Activated T-cell treated with anti-CD3 and anti-CD28 coated beads, Interleukin-2, amount 50 U/mL, for 24 hours (primary cell): Measurements from ENCODE around the gene FBXO10.
"Not testable (repeated sequence)": the region's sequence is repeated elsewhere in the genome, so short reads cannot be mapped to it uniquely, and the experiment has no call there.

Experiments
- DNase-seq: peaks from one replicate; pipeline ENCODE4 v3.0.0-alpha.2; 2020
- H3K27ac Mint-ChIP-seq: 2 replicates; pipeline ENCODE4 v1.8.0; 2020; ENCODE audit warnings: mild to moderate bottlenecking, mixed read lengths
- H3K27me3 Mint-ChIP-seq: 2 replicates; pipeline ENCODE4 v1.8.0; 2020; ENCODE audit warnings: mixed read lengths
- H3K36me3 Mint-ChIP-seq: 2 replicates; pipeline ENCODE4 v1.8.0; 2020; ENCODE audit warnings: low read depth, mixed read lengths
- H3K4me1 Mint-ChIP-seq: 2 replicates; pipeline ENCODE4 v1.8.0; 2020; ENCODE audit warnings: low read depth, mixed read lengths
- H3K4me3 Mint-ChIP-seq: 2 replicates; pipeline ENCODE4 v1.8.0; 2020; ENCODE audit warnings: mild to moderate bottlenecking, moderate library complexity, mixed read lengths
- H3K9me3 Mint-ChIP-seq: 2 replicates; pipeline ENCODE4 v1.8.0; 2020; ENCODE audit warnings: mixed read lengths

FBXO10 gene

DNA sequence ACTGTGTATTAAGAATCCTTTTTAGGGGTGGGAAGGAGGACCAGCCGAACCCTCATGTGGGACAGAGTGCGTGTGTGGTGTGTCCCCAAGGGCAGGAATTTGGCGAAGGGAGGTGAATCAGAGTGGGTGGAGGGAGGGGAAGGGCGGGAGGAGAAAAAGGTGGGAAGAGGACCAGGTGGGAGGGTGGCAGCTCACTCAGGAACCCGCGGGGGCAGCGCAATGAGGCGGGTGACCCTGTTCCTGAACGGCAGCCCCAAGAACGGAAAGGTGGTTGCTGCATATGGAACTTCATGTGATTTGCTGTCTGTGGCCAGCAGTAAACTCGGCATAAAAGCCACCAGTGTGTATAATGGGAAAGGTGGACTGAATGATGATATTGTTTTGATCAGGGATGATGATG, 99.2 kb downstream of the FBXO10 start:
- Mint-ChIP-seq H3K4me1 (peaks cover 9% of the 10 kb centered on the region), H3K27ac (no peak overlapping the region), H3K36me3 (no peaks in the 10 kb centered on the region), H3K27me3 (peaks cover 30% of the 10 kb centered on the region), H3K4me3 (no peak overlapping the region), H3K9me3 (peaks cover 5% of the 10 kb centered on the region)
- no peak for DNase-seq

DNA sequence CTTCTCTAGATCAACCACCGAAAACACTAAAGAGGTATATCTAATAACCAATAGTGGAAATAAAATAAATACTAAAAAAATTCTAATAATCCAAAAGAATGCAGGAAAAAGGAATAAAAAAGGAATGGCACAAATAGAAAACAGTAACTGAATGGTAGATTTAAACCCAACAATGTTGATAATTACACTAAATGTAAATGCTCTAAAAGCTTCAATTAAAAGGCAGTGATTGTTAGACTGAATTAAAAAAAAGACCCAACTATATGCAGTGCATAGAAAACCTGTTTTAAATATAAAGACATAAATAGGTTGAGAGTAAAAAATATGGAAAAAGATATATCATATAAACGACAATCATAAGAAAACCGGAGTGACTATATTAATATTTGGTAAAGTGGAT, 101.7 kb downstream of the FBXO10 start:
- Mint-ChIP-seq H3K4me3 (no peak overlapping the region), H3K27ac (no peak overlapping the region), H3K4me1 (peaks cover 13% of the 10 kb centered on the region), H3K36me3 (no peaks in the 10 kb centered on the region), H3K27me3 (peaks cover 17% of the 10 kb centered on the region), H3K9me3 (peaks cover 5% of the 10 kb centered on the region)
- no peak for DNase-seq

DNA sequence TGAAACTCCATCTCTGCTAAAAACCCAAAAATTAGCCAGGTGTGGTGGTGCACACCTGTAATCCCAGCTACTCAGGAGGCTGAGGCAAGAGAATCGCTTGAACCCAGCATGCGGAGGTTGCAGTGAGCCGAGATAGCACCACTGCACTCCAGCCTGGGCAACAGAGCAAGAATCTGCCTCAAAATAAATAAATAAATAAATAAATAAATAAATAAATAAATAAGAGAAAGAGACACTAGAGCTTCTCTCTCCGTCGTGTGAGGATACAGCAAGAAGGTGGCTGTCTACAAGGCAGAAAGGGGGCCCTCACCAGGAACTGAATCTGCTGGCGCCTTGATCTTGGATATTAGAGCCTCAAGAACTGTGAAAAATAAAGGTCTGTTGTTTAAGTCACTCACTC, 102.2 kb downstream of the FBXO10 start:
- H3K4me1 Mint-ChIP-seq: peaks cover 13% of the 10 kb centered on the region
- H3K27ac Mint-ChIP-seq: not testable (repeated sequence)

DNA sequence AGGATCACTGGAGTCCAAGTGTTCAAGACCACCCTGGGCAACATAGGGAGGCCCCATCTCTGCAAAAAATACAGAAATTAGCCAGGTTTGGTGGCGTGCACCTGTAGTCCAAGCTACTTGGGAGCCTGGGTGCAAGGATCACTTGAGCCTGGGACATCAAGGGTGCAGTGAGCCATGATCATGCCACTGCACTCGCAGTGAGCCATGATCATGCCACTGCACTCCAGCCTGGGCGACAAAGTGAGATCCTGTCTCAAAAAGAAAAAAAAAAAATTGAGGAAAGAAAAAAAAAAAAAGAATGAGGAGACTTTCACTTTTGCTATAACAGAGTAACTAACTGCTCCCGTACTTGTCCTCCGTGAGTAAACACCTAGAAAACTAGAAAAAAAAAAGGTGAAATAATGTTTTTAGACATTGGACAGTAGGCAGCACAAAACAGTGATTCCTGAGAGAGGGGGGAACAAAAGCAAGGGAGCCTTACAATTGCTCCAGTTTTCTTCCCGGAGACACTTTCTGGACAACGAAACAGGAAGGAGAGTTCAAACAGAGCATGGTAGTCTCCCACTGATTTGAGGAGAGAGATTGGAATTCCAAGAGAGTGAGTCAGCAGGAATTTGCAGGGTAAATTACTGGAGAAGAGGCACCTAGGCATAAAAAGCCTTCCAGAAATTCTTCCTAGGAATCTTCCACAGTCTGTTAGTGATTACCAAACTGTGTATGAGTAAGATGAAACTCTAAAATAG, 104.1 kb downstream of the FBXO10 start:
- DNase-seq: no peak
- peaks cover 13% of the 10 kb centered on the region for H3K4me1 Mint-ChIP-seq
- peak overlapping the region; percentile 52 for H3K4me3 Mint-ChIP-seq
- no peaks in the 10 kb centered on the region for H3K36me3 Mint-ChIP-seq
- peaks cover 5% of the 10 kb centered on the region for H3K9me3 Mint-ChIP-seq
- peaks cover 8% of the 10 kb centered on the region for H3K27me3 Mint-ChIP-seq
- H3K27ac Mint-ChIP-seq: no peak overlapping the region

More for the DNA sequence above, 102.2 kb downstream of the FBXO10 start:
- not testable (repeated sequence) for DNase-seq, H3K9me3 Mint-ChIP-seq, H3K36me3 Mint-ChIP-seq, H3K4me3 Mint-ChIP-seq
- peaks cover 17% of the 10 kb centered on the region for H3K27me3 Mint-ChIP-seq

DNA sequence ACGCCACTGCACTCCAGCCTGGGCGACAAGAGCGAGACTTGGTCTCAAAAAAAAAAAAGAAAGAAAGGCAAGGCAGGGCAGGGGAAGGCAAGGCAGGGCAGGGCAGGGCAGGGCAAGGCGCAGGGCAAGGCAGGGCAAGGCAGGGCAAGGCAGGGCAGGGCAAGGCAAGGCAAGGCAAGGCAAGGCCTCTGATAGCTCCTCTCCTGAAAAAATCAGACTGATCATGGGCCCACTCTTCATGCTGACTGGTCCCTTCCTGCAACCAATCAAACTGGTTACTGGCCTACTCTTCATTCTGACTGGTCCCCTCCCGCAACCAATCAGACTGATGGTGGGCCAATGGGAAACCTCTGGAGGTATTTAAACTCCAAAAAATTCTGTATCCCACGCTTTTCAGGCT, 107.6 kb downstream of the FBXO10 start:
- H3K4me1 Mint-ChIP-seq: peaks cover 34% of the 10 kb centered on the region
- H3K27ac Mint-ChIP-seq: no peak overlapping the region
- H3K9me3 Mint-ChIP-seq: no peaks in the 10 kb centered on the region
- H3K27me3 Mint-ChIP-seq: no peaks in the 10 kb centered on the region
- DNase-seq: no peak
- H3K4me3 Mint-ChIP-seq: no peak overlapping the region
- H3K36me3 Mint-ChIP-seq: peaks cover 17% of the 10 kb centered on the region

DNA sequence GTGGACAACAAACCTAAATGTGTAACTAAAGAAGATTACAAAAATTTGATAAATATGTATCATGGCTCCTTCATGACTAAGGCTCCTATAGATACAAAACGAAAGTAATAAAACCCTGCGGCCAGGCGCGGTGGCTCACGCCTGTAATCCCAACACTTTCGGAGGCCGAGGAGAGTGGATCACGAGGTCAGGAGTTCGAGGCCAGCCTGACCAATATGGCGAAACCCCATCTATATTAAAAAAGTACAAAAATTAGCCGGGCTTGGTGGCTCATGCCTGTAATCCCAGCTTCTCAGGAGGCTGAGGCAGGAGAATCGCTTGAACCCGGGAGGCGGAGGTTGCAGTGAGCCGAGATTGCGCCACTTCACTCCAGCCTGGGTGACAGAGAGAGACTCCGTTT, 108.7 kb downstream of the FBXO10 start:
- DNase-seq, H3K27ac Mint-ChIP-seq, H3K4me3 Mint-ChIP-seq, H3K9me3 Mint-ChIP-seq, H3K27me3 Mint-ChIP-seq: not testable (repeated sequence)
- Mint-ChIP-seq H3K36me3 (peaks cover 23% of the 10 kb centered on the region), H3K4me1 (peaks cover 42% of the 10 kb centered on the region)

DNA sequence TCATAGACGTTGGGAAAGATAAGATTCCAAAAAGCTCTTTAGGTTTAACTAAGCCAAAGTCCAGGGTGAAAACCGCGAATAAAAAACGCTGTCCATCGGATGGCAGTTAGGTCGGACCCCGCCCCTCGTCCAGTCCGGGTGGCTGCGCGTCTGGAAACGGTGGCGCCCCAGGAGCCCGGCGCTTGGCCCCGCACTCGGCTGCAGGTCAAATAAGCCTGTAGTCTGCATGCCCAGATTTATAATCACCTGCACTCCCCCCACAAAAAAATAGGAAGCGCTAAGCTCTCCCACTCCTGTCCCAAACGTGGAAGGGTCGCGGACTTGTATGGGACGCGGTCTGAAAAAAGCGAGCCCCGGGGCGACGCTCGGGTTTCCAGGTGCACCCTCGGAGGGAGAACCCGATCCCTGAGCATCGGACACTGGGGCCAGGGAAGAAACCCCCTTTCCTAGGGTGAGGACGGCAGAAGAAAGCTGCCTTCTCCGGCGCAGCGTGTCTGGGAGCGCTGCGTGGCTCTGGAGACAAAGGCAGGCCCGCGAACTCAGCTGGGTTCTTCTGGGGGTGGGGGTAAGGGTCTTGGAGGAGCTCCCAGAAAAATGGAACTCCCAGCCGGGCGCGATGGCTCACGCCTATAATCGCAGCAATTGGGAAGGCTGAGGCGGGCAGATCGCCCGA, 110.0 kb downstream of the FBXO10 start:
- peak; percentile 64 for DNase-seq
- peak overlapping the region; percentile 96 for H3K4me3 Mint-ChIP-seq
- no peaks in the 10 kb centered on the region for H3K27me3 Mint-ChIP-seq
- peaks cover 38% of the 10 kb centered on the region for H3K4me1 Mint-ChIP-seq
- peaks cover 31% of the 10 kb centered on the region for H3K36me3 Mint-ChIP-seq
- no peaks in the 10 kb centered on the region for H3K9me3 Mint-ChIP-seq
- peak overlapping the region; percentile 99 for H3K27ac Mint-ChIP-seq

DNA sequence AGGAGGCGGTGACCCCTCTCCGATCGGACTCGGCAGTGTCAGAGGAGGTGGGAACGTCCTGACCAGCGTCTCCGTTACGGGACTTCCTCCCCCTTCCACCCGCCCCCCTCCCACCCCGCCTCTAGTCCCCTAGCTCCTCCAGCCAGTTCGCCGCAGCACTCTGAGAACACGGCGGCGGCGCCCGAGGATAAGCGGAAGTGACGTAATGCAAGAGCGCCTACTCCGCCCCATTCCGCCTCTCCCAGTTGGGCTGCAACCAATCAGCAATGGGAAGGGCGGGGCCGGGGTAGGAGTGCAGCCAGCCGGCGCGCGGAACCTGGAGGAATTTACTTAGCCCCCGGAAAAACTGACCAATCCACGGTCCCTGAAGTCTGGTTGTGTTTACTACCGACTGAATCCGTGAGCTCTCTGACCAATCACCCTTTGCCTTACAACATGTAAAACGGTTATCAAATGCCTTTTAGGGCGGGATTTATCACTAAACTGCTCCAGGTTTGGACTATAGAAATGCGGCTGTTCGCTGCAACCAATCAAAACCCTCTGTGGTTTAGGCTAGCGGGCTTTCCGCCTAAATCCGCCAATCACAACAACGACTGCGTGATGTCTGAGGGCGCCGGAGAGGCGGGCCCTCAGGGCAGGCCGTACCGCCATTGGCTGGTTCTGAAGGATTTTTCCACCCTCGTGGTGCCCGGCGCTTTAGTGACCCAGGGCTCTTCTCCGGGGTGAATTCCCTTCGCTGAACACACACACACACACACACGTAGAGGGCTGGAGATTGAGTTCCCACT, 110.7 kb downstream of the FBXO10 start, which contains the start of gene ZBTB5:
Gene ZBTB5 (minus strand): TSS at position 202 of the 788 bp plus-strand sequence. CDS start 22,899 bp downstream, outside the sequence.
- H3K9me3 Mint-ChIP-seq: no peaks in the 10 kb centered on the region
- peak; percentile 98 for DNase-seq
- H3K27me3 Mint-ChIP-seq: no peaks in the 10 kb centered on the region
- H3K27ac Mint-ChIP-seq: peak within 1 kb of the TSS; percentile 99
- peaks cover 34% of the 10 kb centered on the region for H3K36me3 Mint-ChIP-seq
- peak within 1 kb of the TSS; percentile 96 for H3K4me3 Mint-ChIP-seq
- peaks cover 41% of the 10 kb centered on the region for H3K4me1 Mint-ChIP-seq

DNA sequence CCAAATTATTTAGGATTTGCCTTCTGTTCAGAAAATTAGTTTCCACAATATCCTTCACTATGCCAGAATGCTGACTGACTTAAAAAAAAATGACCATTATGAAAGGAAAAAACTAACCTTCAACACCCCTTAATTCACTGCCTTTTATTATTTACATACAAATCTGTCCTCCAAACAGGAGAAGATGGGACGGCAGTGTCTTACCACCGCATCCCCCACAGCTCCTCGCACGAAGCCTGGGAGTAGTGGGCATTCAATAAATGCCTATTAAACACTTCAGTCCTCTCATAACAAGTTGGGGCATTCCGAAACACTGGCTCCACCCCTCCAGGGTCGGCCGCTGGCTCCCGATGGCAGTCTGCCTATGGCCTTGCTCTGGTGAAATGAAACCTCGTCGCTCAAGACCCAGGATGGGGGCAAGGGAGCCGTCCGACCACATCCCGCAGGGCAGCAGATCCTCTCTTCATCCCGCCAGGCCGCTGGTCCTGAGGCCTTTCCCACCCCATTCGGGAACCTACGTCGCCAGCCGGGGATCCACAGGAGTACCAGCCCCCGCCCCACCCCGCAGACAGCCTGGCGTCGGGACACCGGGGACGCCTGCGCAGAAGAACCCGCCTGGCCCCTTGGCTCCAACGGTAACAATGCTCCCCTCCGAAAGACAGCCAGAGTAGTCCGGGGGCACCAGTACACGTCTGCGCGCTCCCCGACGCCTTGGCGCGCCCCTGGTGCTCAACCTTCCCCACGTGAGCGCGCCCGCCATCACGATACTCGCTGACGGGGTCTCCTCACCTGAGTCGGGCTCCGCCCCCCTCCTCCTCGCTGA, 111.5 kb downstream of the FBXO10 start:
- peak overlapping the region; percentile 96 for H3K4me3 Mint-ChIP-seq
- no peaks in the 10 kb centered on the region for H3K27me3 Mint-ChIP-seq
- H3K9me3 Mint-ChIP-seq: no peaks in the 10 kb centered on the region
- peak overlapping the region; percentile 99 for H3K27ac Mint-ChIP-seq
- peaks cover 34% of the 10 kb centered on the region for H3K36me3 Mint-ChIP-seq
- no peak for DNase-seq
- H3K4me1 Mint-ChIP-seq: peaks cover 41% of the 10 kb centered on the region

DNA sequence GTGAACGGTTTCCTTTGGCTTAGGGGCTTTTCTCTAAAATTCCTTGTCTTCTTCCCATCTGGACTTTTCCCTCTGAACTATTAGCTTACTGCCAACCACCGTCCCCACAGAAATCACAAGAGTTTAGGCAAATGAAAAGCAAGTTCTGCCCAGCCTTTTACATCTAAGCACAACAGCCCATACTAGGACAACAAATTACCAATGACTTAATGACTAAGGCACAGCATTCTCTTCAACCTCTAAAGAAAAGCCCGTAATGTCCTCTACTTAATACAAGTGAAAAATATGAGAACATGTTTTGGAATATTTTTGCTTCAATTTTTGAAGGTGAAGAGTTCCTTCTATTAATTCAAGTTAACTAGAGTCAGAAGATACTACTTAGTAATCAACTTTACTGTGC, 112.2 kb downstream of the FBXO10 start:
- H3K4me3 Mint-ChIP-seq: peak overlapping the region; percentile 96
- H3K27ac Mint-ChIP-seq: peak overlapping the region; percentile 99
- H3K9me3 Mint-ChIP-seq: no peaks in the 10 kb centered on the region
- H3K36me3 Mint-ChIP-seq: peaks cover 36% of the 10 kb centered on the region
- peaks cover 41% of the 10 kb centered on the region for H3K4me1 Mint-ChIP-seq
- no peak for DNase-seq
- H3K27me3 Mint-ChIP-seq: no peaks in the 10 kb centered on the region
